Measurements from ENCODE around the gene MAP3K13.

DNA sequence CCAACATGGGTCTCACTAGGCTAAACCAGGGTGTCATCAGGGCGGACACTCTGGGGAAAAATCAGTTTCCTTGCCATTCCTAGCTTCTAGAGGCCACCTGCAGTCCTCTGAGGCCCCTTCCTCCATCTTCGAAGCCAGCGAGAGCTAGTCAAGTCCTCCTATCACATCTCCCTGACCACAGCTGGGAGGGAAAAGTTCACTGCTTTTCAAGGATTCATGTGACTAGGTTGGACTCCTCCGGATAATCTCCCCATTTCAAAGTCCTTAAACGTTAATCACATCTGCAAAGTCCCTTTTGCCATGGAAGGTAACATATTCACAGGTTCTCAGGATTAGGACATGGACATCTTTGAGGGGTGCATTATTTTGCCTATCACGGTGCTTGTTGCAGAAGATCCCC lies 35.9 kb upstream of the MAP3K13 start:
- TF ChIP-seq, protein P1, sequence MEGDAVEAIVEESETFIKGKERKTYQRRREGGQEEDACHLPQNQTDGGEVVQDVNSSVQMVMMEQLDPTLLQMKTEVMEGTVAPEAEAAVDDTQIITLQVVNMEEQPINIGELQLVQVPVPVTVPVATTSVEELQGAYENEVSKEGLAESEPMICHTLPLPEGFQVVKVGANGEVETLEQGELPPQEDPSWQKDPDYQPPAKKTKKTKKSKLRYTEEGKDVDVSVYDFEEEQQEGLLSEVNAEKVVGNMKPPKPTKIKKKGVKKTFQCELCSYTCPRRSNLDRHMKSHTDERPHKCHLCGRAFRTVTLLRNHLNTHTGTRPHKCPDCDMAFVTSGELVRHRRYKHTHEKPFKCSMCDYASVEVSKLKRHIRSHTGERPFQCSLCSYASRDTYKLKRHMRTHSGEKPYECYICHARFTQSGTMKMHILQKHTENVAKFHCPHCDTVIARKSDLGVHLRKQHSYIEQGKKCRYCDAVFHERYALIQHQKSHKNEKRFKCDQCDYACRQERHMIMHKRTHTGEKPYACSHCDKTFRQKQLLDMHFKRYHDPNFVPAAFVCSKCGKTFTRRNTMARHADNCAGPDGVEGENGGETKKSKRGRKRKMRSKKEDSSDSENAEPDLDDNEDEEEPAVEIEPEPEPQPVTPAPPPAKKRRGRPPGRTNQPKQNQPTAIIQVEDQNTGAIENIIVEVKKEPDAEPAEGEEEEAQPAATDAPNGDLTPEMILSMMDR (IDR thresholded peaks at IDR 0.05; ENCODE audit: low read length): no peak
- no peak for TF ChIP-seq EZH2 (IDR thresholded peaks at IDR 0.05; ENCODE audit: borderline replicate concordance, low read length)
